ENCODE measurements around the gene RIT1. TPM values are rescaled to one million over a fixed set of nuclear protein-coding genes. Genes with fewer than 3 reads are reported as not detected.

RIT1 gene
- total and polyA plus RNA-seq, 2 of the 8 experiments (the other 6 are each of a cell fraction or from before 2014, with no cell fraction given) = 25.3 to 26.8 TPM

DNA sequence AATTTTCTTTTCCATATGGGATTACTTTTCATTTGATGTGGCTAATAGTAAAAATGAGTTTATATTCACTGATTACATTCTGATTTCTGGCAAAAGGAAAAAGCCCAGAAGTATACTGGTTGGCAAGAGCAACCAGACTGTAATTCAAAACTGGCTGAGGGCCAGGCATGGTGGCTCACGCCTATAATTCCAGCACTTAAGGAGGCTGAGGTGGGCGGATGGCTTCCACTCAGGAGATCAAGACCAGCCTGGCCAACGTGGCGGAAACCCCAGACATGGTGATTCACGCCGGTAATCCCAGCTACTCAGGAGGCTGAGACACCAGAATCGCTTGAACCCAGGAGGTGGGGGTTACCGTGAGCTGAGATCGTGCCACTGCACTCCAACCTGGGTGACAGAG, 37.3 kb downstream of the RIT1 start (continued):
- TF ChIP-seq CTCF (IDR thresholded peaks at IDR 0.05; ENCODE audit: control extremely low read depth in 1 of 3, insufficient read depth in 1 of 3, low read depth in 1 of 3, low read length in 3 of 3) = no peak
- no peak for TF ChIP-seq NRF1 (IDR thresholded peaks at IDR 0.05; ENCODE audit: low read depth, low read length)
- TF ChIP-seq TBP (IDR thresholded peaks at IDR 0.05; ENCODE audit: low read depth, low read length) = no peak
- no peak for TF ChIP-seq POLR2AphosphoS5 (IDR thresholded peaks at IDR 0.05; ENCODE audit: low read depth, low read length)
- no peak for TF ChIP-seq KDM5A (IDR thresholded peaks at IDR 0.05; ENCODE audit: low read length)
- TF ChIP-seq SIRT6 (IDR thresholded peaks at IDR 0.05; ENCODE audit: low read length) = no peak
